HG03039 (cell line): Measurements from ENCODE around the gene CEBPB.
"Not testable (repeated sequence)": the region's sequence is repeated elsewhere in the genome, so short reads cannot be mapped to it uniquely, and the experiment has no call there.

Experiments
- ATAC-seq: cut with Tn5 transposase; IDR thresholded peaks from one replicate; pipeline ENCODE4 v1.9.1; 2021; ENCODE audit warnings: mild to moderate bottlenecking, moderate library complexity; ENCODE audit not compliant: unreplicated experiment

CEBPB gene

DNA sequence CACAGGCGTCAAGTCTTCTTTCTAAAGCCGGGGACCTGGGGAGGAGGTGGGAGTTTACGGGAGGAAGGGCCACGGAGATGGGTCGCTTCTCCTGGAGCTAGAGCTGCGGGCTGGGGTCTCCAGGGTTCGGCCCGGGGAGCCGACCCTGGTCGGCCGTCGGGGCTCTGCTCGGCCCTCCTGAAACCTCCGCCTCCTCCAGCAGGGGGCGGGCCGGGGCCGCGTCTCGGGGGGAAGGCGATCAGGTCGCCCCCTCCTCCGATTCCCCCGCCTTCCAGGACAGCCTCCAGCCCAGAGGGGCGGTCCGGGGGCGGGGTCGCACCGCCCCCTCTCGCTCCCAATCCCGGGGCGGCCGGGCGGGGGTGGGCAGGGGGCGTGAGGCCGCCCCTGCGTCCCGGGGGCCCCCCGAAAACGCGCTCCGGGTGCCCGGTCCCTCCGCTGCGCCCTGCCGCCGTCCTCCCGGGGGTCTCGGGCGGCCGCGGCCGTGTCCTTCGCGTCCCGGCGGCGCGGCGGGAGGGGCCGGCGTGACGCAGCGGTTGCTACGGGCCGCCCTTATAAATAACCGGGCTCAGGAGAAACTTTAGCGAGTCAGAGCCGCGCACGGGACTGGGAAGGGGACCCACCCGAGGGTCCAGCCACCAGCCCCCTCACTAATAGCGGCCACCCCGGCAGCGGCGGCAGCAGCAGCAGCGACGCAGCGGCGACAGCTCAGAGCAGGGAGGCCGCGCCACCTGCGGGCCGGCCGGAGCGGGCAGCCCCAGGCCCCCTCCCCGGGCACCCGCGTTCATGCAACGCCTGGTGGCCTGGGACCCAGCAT, at the start of gene CEBPB:
Gene CEBPB (plus strand): TSS at position 580 of the 814 bp plus-strand sequence. CDS start 204 bp downstream, at position 784.
- peak; percentile 32 for ATAC-seq

DNA sequence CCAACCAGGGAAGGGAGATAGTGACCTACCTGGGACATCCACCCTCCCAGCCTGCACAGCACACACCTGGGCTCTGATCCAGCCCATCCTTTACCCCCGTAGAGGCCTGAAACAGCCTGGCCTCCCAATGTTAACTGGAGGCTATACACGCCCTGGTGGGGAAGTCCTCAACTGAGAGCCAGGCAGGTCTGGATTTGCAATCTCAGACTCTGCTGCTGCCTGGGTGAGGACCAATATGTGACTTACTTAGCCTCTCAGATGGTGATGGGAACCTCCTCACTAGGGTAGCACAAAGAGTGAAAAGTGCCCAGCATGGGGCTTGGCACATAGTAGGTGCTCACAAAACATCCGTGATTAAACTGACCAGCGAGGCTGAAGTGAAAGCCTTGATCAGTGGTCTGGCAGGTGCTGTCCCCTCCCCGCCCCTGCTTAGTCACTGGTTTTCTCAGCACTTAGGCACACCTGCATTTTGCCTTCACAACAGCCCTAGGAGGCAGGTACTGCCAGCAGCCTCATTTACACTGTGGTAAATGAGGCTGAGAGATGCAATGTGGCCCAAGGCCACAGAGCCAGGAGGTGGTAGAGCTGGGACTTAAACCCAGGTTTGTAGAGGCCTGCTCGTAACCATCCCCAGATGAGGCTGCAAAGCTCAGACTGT, 49.5 kb upstream of the CEBPB start:
- ATAC-seq, result no peak

DNA sequence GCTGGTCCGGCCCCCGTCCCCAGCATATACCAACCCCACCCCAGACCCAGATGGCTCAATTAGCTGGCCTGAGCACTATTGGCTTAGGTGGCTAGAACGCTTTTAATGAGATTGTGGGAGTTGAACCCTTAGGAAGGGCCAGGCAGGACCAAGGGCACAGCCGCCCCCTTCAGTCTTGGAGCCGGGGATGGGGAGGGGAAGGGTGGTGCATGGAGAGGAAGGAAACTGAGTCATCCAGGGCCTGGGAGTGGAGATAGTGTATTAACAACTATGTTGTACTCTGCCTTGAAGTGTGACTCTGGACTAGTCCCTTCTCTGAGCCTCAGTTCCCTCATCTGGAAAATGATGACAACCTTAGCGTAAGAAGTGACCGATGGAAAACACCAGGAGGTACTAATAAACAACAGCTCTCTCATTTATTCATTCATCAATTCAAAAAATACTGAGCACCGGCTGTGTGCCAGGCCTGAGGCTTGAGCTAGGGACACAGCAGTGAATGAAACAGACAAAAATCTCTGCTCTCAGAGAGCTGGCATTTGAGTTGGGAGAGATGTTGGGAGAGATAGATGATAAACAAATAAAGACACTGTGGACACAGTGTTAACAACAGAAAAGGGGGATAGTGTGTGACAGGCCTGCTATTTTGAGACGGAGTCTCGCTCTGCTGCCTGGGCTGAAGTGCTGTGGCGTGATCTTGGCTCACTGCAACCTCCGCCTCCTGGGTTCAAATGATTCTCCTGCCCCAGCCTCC, 48.6 kb upstream of the CEBPB start:
- no peak for ATAC-seq

- ATAC-seq, result no peak
These were observed 47.8 kb upstream of the CEBPB start for GRCh38 chr20:50142812-50143211.

DNA sequence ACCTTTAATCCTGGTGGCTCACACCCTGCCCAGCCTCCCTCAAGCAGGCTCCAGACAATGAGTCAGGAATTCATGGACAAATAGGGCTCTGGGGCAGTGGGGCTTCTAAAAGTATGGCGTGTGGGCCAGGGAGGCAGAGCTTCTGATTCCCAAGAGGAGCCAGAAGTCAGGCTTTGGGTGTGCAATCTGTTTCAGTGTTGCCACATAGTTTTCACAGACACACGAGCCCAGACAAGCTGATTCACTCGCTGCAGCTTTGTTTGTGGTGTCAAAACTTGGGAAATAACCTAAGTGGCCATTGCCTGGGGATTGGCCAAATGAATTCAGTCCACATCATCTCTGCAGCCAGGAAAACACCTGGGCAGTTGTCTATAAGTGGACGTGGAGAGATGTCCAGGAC, 46.3 kb upstream of the CEBPB start:
- ATAC-seq, result no peak

DNA sequence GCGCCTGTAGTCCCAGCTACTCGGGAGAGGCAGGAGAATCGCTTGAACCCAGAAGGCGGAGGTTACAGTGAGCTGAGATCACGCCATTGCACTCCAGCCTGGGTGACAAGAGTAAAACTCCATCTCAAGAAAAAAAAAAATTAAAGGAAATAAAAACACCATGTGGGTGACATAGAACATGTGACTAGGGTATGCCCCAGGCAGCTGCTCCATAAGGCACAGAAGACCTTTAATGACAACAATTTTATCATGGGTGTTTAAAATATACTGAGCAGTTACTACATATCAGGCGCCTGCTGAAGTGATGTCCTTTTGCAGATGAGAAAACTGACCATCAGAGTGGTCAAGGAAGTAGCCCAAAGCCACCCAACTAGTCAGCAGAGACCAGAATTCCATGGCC, 45.1 kb upstream of the CEBPB start:
- no peak for ATAC-seq

DNA sequence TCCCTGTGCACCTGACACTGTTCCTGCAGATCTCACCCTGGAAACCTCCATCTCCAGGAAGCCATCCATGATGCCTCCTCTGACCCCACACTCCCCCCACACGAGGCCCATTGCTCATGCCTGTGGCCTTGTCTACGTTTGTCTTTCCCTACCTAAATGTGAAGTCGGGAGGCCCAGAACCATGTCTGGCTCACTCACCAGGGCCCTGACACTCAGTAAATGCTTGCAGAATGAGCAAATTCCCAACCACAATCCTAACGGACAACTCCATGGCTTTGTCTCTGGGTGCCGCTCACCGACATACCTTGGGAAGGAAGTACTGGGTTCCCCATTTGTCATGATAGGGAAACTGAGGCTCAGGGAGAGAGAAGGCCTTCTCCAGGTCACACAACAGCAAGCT, 44.4 kb upstream of the CEBPB start:
- ATAC-seq, result no peak

GRCh38 chr20:50146732-50147662, 43.6 kb upstream of the CEBPB start:
- ATAC-seq, result no peak

GRCh38 chr20:50149481-50150254, 41.0 kb upstream of the CEBPB start:
- ATAC-seq, result no peak

GRCh38 chr20:50151034-50151743, 39.4 kb upstream of the CEBPB start:
- ATAC-seq, result no peak

GRCh38 chr20:50152394-50153152, 38.1 kb upstream of the CEBPB start:
- no peak for ATAC-seq

DNA sequence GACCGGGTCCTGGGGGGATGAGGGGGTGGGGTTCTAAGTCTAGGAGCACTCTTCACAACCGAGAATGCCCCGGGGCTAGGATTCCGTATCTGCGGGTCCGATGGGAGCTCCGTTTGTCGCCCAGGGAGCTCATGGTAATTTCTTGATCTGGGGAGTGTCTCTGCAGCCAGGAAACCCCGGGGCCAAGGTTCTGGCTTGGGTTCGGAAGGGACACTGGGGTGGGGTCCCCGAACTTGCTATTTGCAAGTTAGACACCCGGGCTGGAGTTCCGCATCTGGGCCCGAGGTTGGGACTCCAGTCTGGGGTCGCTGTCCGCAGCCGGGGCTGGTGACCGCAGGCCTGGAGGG, 37.5 kb upstream of the CEBPB start:
- ATAC-seq, result no peak

DNA sequence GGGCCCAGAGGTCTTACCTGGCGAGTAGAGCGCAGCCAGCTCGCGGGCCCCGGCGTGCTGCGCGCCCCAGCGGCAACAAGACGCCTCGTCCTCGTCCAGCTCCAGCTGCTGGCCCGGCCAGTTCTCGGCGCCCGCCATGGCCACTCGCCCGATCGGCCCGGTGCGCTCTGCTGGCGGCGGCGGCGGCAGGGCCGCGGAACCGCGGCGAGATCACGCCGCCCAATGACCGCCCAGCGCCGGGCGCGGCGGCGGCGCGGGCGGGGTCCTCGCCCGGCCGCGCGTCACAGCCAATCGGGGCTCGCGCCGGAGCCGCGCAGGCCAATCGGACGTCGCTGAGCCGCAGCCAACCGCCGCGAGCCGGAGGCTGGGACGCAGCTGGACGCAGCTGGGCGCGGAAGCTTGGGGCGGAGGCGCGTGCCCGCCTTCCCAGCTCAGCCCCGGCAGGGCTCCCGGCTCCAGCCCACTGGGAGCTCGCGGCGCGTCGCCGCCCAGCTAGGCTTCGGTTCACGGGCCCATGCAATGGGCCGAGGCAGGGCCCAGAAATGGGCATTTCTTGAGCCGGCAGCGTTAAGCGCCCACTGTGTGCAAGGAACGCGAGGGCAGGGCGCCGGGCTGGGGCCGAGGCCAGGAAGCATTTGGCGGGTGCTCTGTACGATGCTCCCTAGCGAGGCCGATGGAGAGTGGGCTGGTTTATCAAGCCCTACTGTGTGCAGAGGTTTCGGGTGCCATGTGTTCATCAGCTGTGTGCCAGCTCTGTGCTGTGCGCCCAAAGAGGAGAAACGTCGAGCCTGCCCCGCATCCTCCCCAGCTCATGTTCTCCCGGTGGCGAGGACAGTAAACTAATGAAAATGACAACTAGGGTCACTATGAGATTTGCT, 36.9 kb upstream of the CEBPB start, which contains the start of gene PEDS1:
Gene PEDS1 (minus strand): TSS at position 224 of the 878 bp plus-strand sequence. CDS start 86 bp downstream, at position 138.
- peak; percentile 97 for ATAC-seq

DNA sequence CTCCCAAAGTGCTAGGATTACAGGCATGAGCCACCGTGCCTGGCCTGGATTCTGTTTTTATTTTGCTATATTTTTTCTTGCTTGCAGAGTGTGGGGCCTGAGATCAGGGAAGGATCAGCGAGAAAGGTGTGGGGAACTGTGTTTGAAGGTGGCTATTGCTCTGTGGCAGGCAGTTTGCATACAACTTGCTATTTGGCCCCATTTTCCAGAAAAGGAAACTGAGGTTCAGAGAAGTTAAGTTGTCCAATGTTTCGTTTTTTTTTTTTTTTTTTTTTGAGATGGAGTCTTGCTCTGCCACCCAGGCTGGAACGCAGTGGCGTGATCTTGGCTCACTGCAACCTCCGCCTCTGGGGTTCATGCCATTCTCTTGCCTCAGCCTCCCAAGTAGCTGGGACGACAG, 29.1 kb upstream of the CEBPB start:
- ATAC-seq, result not testable (repeated sequence)

DNA sequence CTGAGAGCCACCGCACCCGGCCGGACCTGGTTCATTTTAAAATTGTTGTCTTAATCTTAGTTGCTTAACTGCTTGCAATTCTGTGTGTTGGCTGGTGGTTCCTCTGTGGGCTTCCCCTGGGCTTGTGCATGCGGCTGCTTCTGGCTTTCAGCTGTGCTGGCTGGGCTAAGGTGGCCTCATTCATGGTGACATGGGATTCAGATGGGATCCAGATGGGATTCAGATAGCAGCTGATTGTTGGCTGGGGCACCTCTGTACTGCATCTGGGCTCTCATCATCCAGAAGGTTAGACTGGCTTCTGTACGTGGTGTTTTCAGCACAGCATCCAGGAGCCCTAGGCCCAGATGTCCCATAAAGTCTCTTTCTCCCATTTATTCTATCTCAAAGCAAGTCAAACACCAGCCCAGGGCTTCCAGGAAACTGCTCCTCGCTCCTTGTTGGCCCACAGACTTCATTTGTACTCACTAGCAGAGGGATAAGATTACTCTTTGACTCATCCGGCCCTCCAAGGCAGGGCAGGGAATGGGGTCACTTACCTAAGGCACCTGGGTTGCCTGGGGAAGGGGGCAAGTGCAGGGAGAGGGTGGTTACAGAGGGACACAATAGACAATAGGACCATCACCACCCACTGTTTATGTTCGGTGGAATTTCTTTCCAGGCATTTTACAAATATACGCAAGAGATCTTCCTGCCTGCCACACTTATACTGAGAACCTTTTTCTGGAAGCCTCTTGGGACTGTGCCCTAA, 26.9 kb upstream of the CEBPB start:
- no peak for ATAC-seq

- ATAC-seq, result peak; percentile 74
These were observed 24.7 kb upstream of the CEBPB start for GRCh38 chr20:50165684-50166554.
